ENCODE measurements around the gene FMO2. TPM values are rescaled to one million over a fixed set of nuclear protein-coding genes. Genes with fewer than 3 reads are reported as not detected.

Gene FMO2, protein sequence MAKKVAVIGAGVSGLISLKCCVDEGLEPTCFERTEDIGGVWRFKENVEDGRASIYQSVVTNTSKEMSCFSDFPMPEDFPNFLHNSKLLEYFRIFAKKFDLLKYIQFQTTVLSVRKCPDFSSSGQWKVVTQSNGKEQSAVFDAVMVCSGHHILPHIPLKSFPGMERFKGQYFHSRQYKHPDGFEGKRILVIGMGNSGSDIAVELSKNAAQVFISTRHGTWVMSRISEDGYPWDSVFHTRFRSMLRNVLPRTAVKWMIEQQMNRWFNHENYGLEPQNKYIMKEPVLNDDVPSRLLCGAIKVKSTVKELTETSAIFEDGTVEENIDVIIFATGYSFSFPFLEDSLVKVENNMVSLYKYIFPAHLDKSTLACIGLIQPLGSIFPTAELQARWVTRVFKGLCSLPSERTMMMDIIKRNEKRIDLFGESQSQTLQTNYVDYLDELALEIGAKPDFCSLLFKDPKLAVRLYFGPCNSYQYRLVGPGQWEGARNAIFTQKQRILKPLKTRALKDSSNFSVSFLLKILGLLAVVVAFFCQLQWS
- total RNA-seq, result not detected

DNA sequence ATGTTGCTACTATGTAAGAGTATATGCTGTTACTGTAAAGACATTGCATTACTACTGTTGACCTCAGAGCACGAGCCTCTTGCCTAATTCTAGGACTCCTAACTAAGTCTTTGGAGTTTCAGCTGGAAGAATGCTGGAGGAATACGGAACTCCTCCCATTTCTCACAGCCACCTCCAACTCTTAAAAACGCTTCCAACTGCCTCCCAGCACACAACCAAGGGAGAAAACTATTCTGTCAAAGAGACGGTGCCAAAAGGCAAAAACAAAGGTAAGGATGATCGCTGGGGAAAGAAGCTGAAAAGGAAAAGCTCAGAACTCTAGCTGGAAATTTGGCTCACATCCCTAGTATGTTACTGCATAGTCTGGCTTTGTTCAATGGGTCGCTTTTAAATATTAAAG is at the start of gene FMO2:
TSS of gene FMO2 (plus strand) at position 210 of the 400 bp plus-strand sequence. CDS start 414 bp downstream, outside the sequence.
- no peak within 1 kb of the TSS for H3K4me3 Mint-ChIP-seq
- H3K27ac Mint-ChIP-seq, result no peak within 1 kb of the TSS
- H3K9me3 Mint-ChIP-seq, result no peaks in the 10 kb centered on the region
- no peaks in the 10 kb centered on the region for H3K36me3 Mint-ChIP-seq
- peaks cover 4% of the 10 kb centered on the region for H3K27me3 Mint-ChIP-seq
- intact Hi-C loops (cut with micrococcal nuclease), result loop anchor here (5.0 kb wide), 1 partner anchor 218 kb away; no protein-coding TSS in a partner anchor
- H3K4me1 Mint-ChIP-seq (ENCODE audit: low read depth), result no peaks in the 10 kb centered on the region
- ChIA-PET POLR2A (no interaction called here), CTCF (no interaction called here)
- DNase-seq, result no peak

DNA sequence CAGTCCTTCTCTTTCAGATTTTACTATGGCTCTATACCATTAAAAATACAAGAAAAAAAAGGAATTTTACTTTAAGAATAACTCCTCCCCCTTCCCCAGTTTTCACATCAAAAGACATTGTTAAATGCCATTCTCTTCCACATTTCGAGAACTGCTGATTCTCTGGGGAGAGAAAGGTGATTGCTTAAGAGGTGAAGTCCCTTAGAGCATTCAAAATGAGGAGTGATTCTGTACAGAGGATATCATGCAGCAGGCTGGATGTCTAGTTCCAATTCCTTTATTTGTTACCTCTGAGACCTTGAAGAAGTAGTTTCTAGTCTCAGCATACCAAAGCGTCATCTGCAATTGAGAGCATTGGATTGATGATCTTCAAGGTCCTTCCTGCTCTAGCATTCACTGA is 47.5 kb upstream of the FMO2 start:
- H3K36me3 Mint-ChIP-seq, result no peaks in the 10 kb centered on the region
- H3K27ac Mint-ChIP-seq, result no peak overlapping the region
- POLR2A ChIA-PET, result no interaction called here
- CTCF ChIA-PET, result no interaction called here
- DNase-seq, result no peak
- peaks cover 11% of the 10 kb centered on the region for H3K27me3 Mint-ChIP-seq
- intact Hi-C loops (cut with micrococcal nuclease), result no loop called here
- no peaks in the 10 kb centered on the region for H3K4me1 Mint-ChIP-seq (ENCODE audit: low read depth)
- no peak overlapping the region for H3K4me3 Mint-ChIP-seq
- no peaks in the 10 kb centered on the region for H3K9me3 Mint-ChIP-seq

DNA sequence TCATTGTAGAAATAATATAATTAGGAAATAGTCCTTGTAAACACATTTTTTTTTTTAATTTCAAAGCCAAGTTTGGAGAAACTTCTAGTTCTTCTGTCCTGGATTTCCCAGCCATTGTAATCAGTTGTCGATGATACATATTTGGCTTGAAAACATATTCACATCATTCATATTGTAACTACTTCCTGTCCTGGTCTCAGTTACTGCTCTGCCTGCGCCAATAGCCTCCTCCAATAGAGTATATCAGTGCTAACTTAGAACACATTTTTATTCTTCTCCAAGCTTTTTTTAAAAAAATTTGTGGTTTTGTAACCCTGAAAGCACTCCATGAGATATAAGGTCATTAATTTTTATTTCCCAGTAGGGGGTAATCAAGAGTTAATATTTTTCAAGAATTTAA is 46.1 kb upstream of the FMO2 start:
- peaks cover 11% of the 10 kb centered on the region for H3K27me3 Mint-ChIP-seq
- no peaks in the 10 kb centered on the region for H3K9me3 Mint-ChIP-seq
- H3K36me3 Mint-ChIP-seq, result no peaks in the 10 kb centered on the region
- POLR2A ChIA-PET, result no interaction called here
- intact Hi-C loops (cut with micrococcal nuclease), result no loop called here
- no peaks in the 10 kb centered on the region for H3K4me1 Mint-ChIP-seq (ENCODE audit: low read depth)
- H3K27ac Mint-ChIP-seq, result no peak overlapping the region
- H3K4me3 Mint-ChIP-seq, result no peak overlapping the region
- no peak for DNase-seq
- CTCF ChIA-PET, result no interaction called here

DNA sequence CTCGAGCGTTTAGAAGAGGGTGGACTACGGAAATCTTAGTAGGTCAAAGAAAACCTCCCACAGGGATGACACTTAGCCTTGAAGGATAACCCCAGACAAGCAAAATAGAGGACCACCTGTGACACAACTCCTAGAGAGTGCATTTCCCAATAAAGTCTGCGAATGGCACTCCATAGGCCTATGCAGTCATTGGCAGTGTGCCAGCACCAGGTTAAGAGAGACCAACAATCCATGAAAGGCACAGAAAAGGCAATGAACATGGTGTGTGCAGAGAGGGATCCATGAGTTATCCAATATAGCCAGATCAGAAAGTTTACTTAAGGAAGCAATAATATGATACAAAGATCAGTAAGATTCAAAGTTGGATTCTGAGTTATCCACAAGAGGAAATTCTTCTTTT is 45.2 kb upstream of the FMO2 start:
- Mint-ChIP-seq H3K27me3 (peaks cover 12% of the 10 kb centered on the region), H3K4me1 (ENCODE audit: low read depth) (no peaks in the 10 kb centered on the region), H3K27ac (no peak overlapping the region), H3K9me3 (no peaks in the 10 kb centered on the region), H3K4me3 (no peak overlapping the region), H3K36me3 (no peaks in the 10 kb centered on the region)
- no peak for DNase-seq
- POLR2A ChIA-PET, result no interaction called here
- CTCF ChIA-PET, result no interaction called here
- intact Hi-C loops (cut with micrococcal nuclease), result no loop called here

DNA sequence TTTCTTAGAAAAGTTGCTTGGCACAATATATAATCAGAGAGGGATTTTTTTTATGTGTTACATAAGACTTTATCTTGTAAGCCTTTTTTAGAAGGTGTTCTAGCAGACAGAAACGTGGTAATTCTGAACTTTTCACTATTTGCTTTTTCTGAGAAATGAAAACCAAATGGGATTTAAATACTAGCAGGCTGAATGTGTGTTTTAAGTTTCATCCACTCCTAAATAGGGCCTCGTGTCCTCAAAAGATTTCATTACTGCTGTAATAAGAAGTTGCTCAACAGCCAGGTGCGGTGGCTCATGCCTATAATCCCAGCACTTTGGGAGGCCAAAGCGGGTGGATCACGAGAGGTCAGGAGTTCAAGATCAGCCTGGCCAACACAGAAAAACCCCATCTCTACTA is 44.7 kb upstream of the FMO2 start:
- intact Hi-C loops (cut with micrococcal nuclease), result no loop called here
- no peak overlapping the region for H3K27ac Mint-ChIP-seq
- no peak overlapping the region for H3K4me3 Mint-ChIP-seq
- DNase-seq, result no peak
- no peaks in the 10 kb centered on the region for H3K9me3 Mint-ChIP-seq
- CTCF ChIA-PET, result no interaction called here
- POLR2A ChIA-PET, result no interaction called here
- H3K36me3 Mint-ChIP-seq, result no peaks in the 10 kb centered on the region
- peaks cover 16% of the 10 kb centered on the region for H3K27me3 Mint-ChIP-seq
- no peaks in the 10 kb centered on the region for H3K4me1 Mint-ChIP-seq (ENCODE audit: low read depth)

DNA sequence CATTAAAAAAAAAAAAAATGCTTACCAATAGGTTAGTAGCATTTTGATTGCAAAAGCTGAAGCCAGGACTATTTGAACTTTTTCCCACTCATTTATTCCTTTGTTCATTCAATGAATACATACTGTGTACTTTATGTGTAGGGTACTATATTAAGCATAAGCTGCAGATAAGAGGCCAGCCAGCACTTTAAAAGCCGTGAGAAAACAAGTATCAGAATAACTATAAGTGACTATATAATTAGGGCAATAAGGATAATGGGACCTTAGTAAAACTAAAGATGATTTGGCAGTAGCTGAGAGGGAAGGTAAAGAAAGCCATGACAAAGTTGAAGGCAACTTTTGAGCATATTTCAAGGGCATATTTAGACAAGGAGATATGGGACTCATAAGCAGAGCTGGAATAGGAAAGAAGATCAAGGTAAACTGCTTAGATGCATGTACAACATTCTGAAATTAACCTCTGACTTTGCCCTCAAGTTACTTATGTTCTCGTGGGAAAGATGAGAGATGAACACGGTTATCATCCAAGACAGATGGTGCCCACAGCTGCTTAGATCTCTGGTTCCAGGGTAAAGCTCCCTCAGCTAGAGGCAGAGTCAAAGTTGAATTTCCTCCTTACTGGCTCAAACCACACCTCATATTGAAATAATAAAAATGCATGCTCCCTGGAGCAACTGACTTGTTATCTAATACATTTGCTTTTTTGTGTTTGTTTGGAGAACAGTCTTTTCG is 44.0 kb upstream of the FMO2 start:
- H3K4me3 Mint-ChIP-seq, result no peak overlapping the region
- H3K27me3 Mint-ChIP-seq, result peaks cover 14% of the 10 kb centered on the region
- no peaks in the 10 kb centered on the region for H3K4me1 Mint-ChIP-seq (ENCODE audit: low read depth)
- no peak for DNase-seq
- H3K27ac Mint-ChIP-seq, result no peak overlapping the region
- POLR2A ChIA-PET, result no interaction called here
- no peaks in the 10 kb centered on the region for H3K36me3 Mint-ChIP-seq
- CTCF ChIA-PET, result no interaction called here
- intact Hi-C loops (cut with micrococcal nuclease), result no loop called here
- H3K9me3 Mint-ChIP-seq, result no peaks in the 10 kb centered on the region

DNA sequence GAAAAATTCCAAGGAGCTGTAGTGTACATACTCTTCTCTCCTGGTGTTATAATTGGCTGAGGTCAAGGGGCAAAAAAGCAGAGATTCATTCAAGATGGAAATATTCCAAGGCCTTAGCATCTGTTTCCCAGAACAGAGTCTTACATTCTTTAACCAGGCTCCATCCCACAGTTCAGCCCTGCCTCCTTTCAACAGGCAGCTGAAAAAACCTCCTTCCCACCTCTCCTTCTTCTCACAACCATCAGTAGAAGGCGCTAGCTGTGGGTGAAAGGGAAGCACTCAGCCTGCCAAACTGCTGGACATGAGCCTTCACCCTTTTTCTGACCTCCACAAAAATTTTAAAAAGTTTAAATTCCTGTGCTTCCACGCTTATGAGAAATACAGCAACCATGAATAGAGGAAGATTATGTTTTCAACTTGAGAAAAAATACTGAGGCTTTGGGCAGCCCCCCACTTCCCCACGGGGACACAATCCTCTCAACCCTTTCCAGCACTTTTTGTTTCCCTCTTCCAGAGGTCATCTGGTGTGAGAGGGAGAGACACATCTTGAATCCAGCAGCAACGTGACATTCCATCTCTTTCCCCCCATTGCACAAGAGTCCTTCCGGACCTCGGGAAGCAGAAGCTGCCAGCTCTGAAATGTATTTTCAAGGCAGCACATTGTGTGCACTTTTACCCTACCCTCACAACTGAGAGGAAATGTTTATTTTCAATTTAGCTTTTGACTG is 43.2 kb upstream of the FMO2 start:
- no peaks in the 10 kb centered on the region for H3K4me1 Mint-ChIP-seq (ENCODE audit: low read depth)
- ChIA-PET CTCF (no interaction called here), POLR2A (no interaction called here)
- no peaks in the 10 kb centered on the region for H3K36me3 Mint-ChIP-seq
- H3K9me3 Mint-ChIP-seq, result no peaks in the 10 kb centered on the region
- H3K4me3 Mint-ChIP-seq, result no peak overlapping the region
- DNase-seq, result no peak
- peaks cover 11% of the 10 kb centered on the region for H3K27me3 Mint-ChIP-seq
- intact Hi-C loops (cut with micrococcal nuclease), result no loop called here
- no peak overlapping the region for H3K27ac Mint-ChIP-seq

DNA sequence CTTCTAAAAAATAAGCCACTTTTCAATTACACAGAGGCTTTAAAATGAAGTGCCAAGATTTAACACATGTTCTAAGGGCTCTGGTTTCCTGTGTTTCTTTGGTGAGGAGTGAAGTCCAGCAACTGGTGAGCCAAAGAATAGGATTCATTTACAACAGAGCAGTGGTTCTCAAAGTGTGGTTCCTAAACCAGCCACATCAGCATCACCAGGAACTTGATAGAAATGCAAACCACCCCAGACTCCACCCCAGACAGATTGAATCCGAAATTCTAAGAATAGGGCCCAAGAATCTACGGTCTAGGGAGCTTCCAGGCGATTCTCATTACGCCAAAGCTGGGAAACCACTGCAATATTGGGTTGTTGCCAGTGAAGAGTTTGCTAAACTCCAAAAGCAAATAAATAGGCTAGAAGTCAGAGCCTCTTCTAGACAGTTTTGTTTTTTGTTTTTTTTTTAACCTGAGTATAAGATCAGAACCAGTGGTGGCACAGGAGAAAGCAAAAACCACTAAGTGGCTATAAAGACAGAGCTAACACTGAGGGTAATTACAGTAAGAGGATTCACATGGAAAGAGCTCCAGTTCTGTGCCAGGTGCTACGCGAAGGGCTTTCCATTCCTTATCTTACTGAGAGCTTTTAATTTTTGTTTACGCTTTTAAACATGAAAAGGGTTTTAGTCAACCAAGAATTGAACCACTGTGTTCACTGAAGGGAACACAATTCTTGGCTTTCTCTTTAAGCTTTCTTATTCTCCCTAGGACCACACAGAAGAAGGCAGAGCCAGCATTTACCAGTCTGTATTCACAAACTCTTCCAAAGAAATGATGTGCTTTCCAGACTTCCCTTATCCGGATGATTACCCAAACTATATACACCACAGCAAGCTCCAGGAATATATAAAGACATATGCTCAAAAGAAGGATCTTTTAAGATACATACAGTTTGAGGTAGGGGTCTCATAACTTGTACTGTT is 42.4 kb upstream of the FMO2 start:
- no peaks in the 10 kb centered on the region for H3K4me1 Mint-ChIP-seq (ENCODE audit: low read depth)
- H3K27ac Mint-ChIP-seq, result no peak overlapping the region
- no peaks in the 10 kb centered on the region for H3K36me3 Mint-ChIP-seq
- peaks cover 12% of the 10 kb centered on the region for H3K27me3 Mint-ChIP-seq
- H3K9me3 Mint-ChIP-seq, result no peaks in the 10 kb centered on the region
- ChIA-PET CTCF (no interaction called here), POLR2A (no interaction called here)
- no peak for DNase-seq
- intact Hi-C loops (cut with micrococcal nuclease), result no loop called here
- no peak overlapping the region for H3K4me3 Mint-ChIP-seq

DNA sequence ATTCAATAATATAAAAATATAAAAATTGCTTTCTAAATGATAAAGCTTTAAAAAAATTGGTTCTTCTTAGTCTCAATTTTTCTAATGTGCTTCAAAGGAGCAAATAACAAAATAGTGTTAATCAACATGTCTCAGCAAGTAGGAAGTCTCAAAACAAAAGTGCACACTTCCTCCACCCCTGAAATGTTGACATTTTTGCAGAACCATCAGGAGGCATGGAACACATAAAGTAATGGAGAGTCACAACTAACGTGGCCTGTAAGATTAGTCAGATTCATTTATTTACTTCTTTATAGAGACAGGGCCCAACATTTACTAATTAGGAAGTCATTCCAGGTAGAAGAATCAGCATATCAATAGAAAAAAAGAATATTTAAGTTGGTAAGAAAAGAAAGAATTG is 34.9 kb upstream of the FMO2 start:
- no peaks in the 10 kb centered on the region for H3K36me3 Mint-ChIP-seq
- no peak overlapping the region for H3K27ac Mint-ChIP-seq
- no peaks in the 10 kb centered on the region for H3K9me3 Mint-ChIP-seq
- ChIA-PET CTCF (no interaction called here), POLR2A (no interaction called here)
- H3K27me3 Mint-ChIP-seq, result peaks cover 7% of the 10 kb centered on the region
- H3K4me1 Mint-ChIP-seq (ENCODE audit: low read depth), result no peaks in the 10 kb centered on the region
- no peak for DNase-seq
- no peak overlapping the region for H3K4me3 Mint-ChIP-seq
- intact Hi-C loops (cut with micrococcal nuclease), result no loop called here

DNA sequence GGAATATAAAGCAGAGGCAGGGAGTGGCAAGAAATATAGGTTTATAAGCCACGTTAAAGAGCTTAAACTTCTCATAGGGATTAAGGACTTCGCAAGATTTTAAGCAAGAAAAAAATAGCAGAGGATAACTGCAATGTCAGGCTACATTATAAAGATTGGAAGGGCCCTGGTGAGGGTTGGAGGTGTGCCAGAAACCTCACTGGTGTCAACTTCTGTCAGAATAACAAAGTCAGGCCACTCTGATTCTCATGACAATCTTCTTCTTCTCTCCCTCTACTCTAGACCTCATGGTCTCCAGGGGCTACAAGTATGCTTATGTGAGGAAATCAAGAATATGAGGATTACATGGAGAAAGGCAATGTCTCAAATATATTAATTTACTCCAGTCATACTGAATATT is 32.6 kb upstream of the FMO2 start:
- intact Hi-C loops (cut with micrococcal nuclease), result no loop called here
- no peaks in the 10 kb centered on the region for H3K4me1 Mint-ChIP-seq (ENCODE audit: low read depth)
- DNase-seq, result no peak
- ChIA-PET CTCF (no interaction called here), POLR2A (no interaction called here)
- H3K9me3 Mint-ChIP-seq, result no peaks in the 10 kb centered on the region
- H3K36me3 Mint-ChIP-seq, result no peaks in the 10 kb centered on the region
- H3K4me3 Mint-ChIP-seq, result no peak overlapping the region
- H3K27me3 Mint-ChIP-seq, result peaks cover 5% of the 10 kb centered on the region
- no peak overlapping the region for H3K27ac Mint-ChIP-seq

DNA sequence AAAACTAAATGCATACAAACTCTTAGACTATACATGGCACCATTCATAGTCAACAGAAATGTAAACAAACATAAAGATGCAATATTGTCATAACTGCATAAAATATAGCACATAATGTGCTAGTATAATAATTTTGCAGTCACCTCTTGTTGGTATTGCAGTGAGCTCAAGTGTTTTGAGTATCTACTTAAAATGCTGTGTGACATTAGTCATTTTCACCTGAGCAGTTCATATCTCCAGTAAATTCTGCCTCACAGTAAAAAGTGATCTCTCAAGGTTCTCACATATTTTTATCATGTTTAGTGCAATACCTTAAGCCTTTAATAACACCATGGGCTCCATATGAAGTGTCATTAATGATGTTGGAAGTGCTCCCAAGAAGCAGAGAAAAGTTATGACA is 29.6 kb upstream of the FMO2 start:
- ChIA-PET POLR2A (no interaction called here), CTCF (no interaction called here)
- no peaks in the 10 kb centered on the region for H3K9me3 Mint-ChIP-seq
- H3K27ac Mint-ChIP-seq, result no peak overlapping the region
- H3K4me1 Mint-ChIP-seq (ENCODE audit: low read depth), result no peaks in the 10 kb centered on the region
- H3K4me3 Mint-ChIP-seq, result no peak overlapping the region
- peaks cover 3% of the 10 kb centered on the region for H3K27me3 Mint-ChIP-seq
- intact Hi-C loops (cut with micrococcal nuclease), result no loop called here
- H3K36me3 Mint-ChIP-seq, result no peaks in the 10 kb centered on the region
- no peak for DNase-seq

DNA sequence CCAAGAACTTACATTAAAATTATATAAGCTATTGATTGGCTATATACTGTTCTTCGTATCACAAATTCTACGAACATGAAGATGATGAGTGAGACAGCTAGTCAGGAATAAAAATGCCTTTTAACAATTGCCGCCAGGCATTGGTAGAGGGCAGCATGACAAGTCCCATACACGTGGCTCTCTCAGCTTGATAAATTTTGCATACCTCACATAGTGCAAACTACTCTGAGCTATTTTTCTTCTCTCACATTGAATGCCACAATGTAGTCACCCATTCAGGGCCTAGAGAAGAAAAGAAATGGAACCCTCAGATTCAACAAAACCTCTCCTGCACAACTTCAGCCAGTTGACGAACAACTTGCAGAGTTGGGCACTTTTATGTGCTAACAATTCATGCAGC is 27.0 kb upstream of the FMO2 start:
- intact Hi-C loops (cut with micrococcal nuclease), result no loop called here
- H3K27me3 Mint-ChIP-seq, result no peaks in the 10 kb centered on the region
- H3K36me3 Mint-ChIP-seq, result no peaks in the 10 kb centered on the region
- no peaks in the 10 kb centered on the region for H3K9me3 Mint-ChIP-seq
- H3K27ac Mint-ChIP-seq, result no peak overlapping the region
- H3K4me1 Mint-ChIP-seq (ENCODE audit: low read depth), result no peaks in the 10 kb centered on the region
- ChIA-PET CTCF (no interaction called here), POLR2A (no interaction called here)
- no peak for DNase-seq
- no peak overlapping the region for H3K4me3 Mint-ChIP-seq

Measured in activated CD4-positive, alpha-beta memory T cell treated with anti-CD3 and anti-CD28 coated beads for 36 hours (primary cell).